HepG2 (cell line): ENCODE data around the gene FAM83C. TPM values are rescaled to one million over a fixed set of nuclear protein-coding genes. Genes with fewer than 3 reads are reported as not detected.

ENCODE experiments used
- AGO1 ChIP-seq: fragments of 200-400 bp; formaldehyde crosslinking; IDR thresholded peaks from 2 replicates; pipeline ENCODE4 v1.6.1; 2017; ENCODE audit warnings: mild to moderate bottlenecking, low read depth, low read length, moderate library complexity; ENCODE audit not compliant: poor library complexity, severe bottlenecking
- ATM ChIP-seq: fragments of 450-650 bp; IDR thresholded peaks from 2 replicates; pipeline ENCODE4 v1.7.1; 2017; ENCODE audit warnings: mild to moderate bottlenecking, borderline replicate concordance
- EEA1 ChIP-seq: sonication (generic); formaldehyde crosslinking; IDR thresholded peaks from 2 replicates; pipeline ENCODE4 v1.5.1; 2020; ENCODE audit warnings: mild to moderate bottlenecking, missing genetic modification reagents, borderline replicate concordance
- HMG20B ChIP-seq: conservative IDR thresholded peaks from 2 replicates; pipeline ENCODE4 v1.6.1; 2016; ENCODE audit warnings: missing genetic modification reagents, missing compliant biosample characterization
- MEIS1 ChIP-seq: sonication (generic); formaldehyde crosslinking; IDR thresholded peaks from 2 replicates; pipeline ENCODE4 v1.9.0; 2021; ENCODE audit warnings: mild to moderate bottlenecking, missing genetic modification reagents, moderate library complexity, borderline replicate concordance
- MZF1 ChIP-seq: sonication (generic); formaldehyde crosslinking; IDR thresholded peaks from 2 replicates; pipeline ENCODE4 v1.8.1; 2023; ENCODE audit warnings: mild to moderate bottlenecking, missing genetic modification reagents, borderline replicate concordance
- NFE2 ChIP-seq: sonication (generic); formaldehyde crosslinking; IDR thresholded peaks from 2 replicates; pipeline ENCODE4 v1.4.0; 2020; ENCODE audit warnings: missing genetic modification reagents
- SETDB1 ChIP-seq: sonication (generic); formaldehyde crosslinking; IDR thresholded peaks from 2 replicates; pipeline ENCODE4 v1.5.1; 2020; ENCODE audit warnings: missing genetic modification reagents, mild to moderate bottlenecking, borderline replicate concordance
- SNAI1 ChIP-seq: sonication (generic); formaldehyde crosslinking; IDR thresholded peaks from 2 replicates; pipeline ENCODE4 v1.5.0; 2020; ENCODE audit warnings: mild to moderate bottlenecking, missing genetic modification reagents, borderline replicate concordance
- SP4 ChIP-seq: sonication (generic); formaldehyde crosslinking; IDR thresholded peaks from 2 replicates; pipeline ENCODE4 v1.8.1; 2023; ENCODE audit warnings: mild to moderate bottlenecking, missing genetic modification reagents
- THAP9 ChIP-seq: sonication (generic); formaldehyde crosslinking; IDR thresholded peaks from 2 replicates; pipeline ENCODE4; 2020; ENCODE audit warnings: missing genetic modification reagents, mild to moderate bottlenecking, borderline replicate concordance
- ZKSCAN5 ChIP-seq: sonication (generic); formaldehyde crosslinking; IDR thresholded peaks from 2 replicates; pipeline ENCODE4 v1.5.1; 2020; ENCODE audit warnings: mild to moderate bottlenecking, missing genetic modification reagents
- ZNF34 ChIP-seq: sonication (generic); formaldehyde crosslinking; IDR thresholded peaks from 2 replicates; pipeline ENCODE4 v1.4.0; 2020; ENCODE audit warnings: mild to moderate bottlenecking, missing genetic modification reagents, borderline replicate concordance
- ZNF383 ChIP-seq: sonication (generic); formaldehyde crosslinking; IDR thresholded peaks from 2 replicates; pipeline ENCODE4 v1.4.0; 2020; ENCODE audit warnings: missing genetic modification reagents, mild to moderate bottlenecking, borderline replicate concordance
- ZNF543 ChIP-seq: sonication (generic); formaldehyde crosslinking; IDR thresholded peaks from 2 replicates; pipeline ENCODE4 v1.4.0; 2020; ENCODE audit warnings: mild to moderate bottlenecking, missing genetic modification reagents
- ZNF619 ChIP-seq: sonication (generic); formaldehyde crosslinking; IDR thresholded peaks from 2 replicates; pipeline ENCODE4 v1.4.0; 2020; ENCODE audit warnings: mild to moderate bottlenecking, missing genetic modification reagents
- ZNF672 ChIP-seq: sonication (generic); formaldehyde crosslinking; IDR thresholded peaks from 2 replicates; pipeline ENCODE4 v1.8.1; 2022; ENCODE audit warnings: missing genetic modification reagents
- polyA plus RNA-seq, 8 experiments: library from polyadenylated mRNA; depleted of rRNA in 3 of 8; stranded (reverse) in 7 of 8; unstranded in 1 of 8; fragments of >200 nt; fragmentation: Illumina TruSeq in 4 of 8; extraction: Trizol in 4 of 8; gene quantifications; 2 replicates each; pipeline versions ENCODE4 v1.2.1 to v1.2.3, GENCODE V29; 2011 to 2016; ENCODE audit warnings: low read depth in 4 of 8, missing spikeins in 1 of 8, mixed read lengths in 1 of 8; ENCODE audit not compliant: insufficient read depth in 1 of 8
- total RNA-seq, 5 experiments: library from RNA; depleted of rRNA; stranded (reverse); fragments of >200 nt; fragmentation: Illumina TruSeq; extraction: Trizol; gene quantifications; 2 replicates each; pipeline ENCODE4 v1.2.3, GENCODE V29; 2016; ENCODE audit warnings: low read depth in 1 of 5
- TF ChIP-seq, protein P1 (sequence below): sonication (generic); formaldehyde crosslinking; IDR thresholded peaks from 2 replicates; pipeline ENCODE4 v1.8.0; 2022; ENCODE audit warnings: missing genetic modification reagents, mild to moderate bottlenecking, borderline replicate concordance
- TF ChIP-seq, protein P2 (sequence below): IDR thresholded peaks from 2 replicates; pipeline ENCODE4 v1.6.1; 2016; ENCODE audit warnings: mild to moderate bottlenecking, missing biosample characterization, missing genetic modification reagents
- TF ChIP-seq, protein P3 (sequence below): sonication (generic); IDR thresholded peaks from 2 replicates; pipeline ENCODE4 v1.6.1; 2016; ENCODE audit warnings: low read depth, borderline replicate concordance
- TF ChIP-seq, protein P4 (sequence below): sonication (generic); formaldehyde crosslinking; IDR thresholded peaks from 2 replicates; pipeline ENCODE4 v1.8.0; 2022; ENCODE audit warnings: low read depth, missing genetic modification reagents

The FAM83C gene
- total and polyA plus RNA-seq, 2 of the 13 experiments (the other 11 are each of a cell fraction or from before 2014, with no cell fraction given): 0.04 TPM; not detected in 1

DNA sequence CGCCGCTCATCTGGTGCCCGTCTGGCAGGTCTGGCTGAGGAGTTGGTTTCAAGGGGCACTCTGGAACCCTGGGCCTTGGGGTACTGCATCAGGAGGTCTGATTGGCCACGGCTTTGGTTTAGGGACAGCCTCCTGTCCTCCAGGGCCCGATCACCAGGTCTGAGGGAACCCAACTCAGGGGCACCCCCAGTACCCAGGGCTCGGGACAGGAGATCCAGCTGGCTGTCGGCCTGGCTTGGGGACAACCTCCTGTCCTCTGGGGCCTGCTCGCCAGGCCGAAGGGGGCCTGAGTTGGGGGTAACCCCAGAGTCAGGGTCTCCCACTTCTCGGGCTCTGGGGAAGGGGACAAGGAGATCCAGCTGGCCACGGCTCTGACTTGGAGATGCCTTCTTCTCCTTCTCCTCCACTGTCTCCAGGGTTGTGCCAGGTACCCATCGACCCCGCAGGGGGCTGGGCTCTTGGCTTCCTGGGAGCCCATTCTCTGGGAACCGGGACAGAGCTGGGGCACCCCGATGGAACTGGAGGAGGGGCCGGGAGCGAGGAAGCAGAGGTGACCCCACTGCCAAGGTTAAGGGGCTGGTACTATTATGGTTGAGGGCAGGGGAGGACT is 5.2 kb downstream of the FAM83C start (continued):
- TF ChIP-seq EEA1 (CRISPR knock-in tag) (peak; percentile 13; the same call in 1 of the 2 replicates), ATM (no peak), HMG20B (CRISPR knock-in tag) (no peak), SP4 (peak; percentile 63; the same call in 1 of the 2 replicates), SETDB1 (0 out of 2 replicates have a peak, but pooled peaks have one; percentile 49), MZF1 (0 out of 2 replicates have a peak, but pooled peaks have one; percentile 10), THAP9 (CRISPR knock-in tag) (peak; percentile 16; the same call in 1 of the 2 replicates), ZKSCAN5 (0 out of 2 replicates have a peak, but pooled peaks have one; percentile 17), NFE2 (no peak), MEIS1 (CRISPR knock-in tag) (peak; percentile 59; the same call in 1 of the 2 replicates), ZNF619 (CRISPR knock-in tag) (no peak), SNAI1 (CRISPR knock-in tag) (no peak), ZNF383 (peak; percentile 92; the same call in 1 of the 2 replicates), ZNF543 (CRISPR knock-in tag) (0 out of 2 replicates have a peak, but pooled peaks have one; percentile 56), ZNF34 (CRISPR knock-in tag) (0 out of 2 replicates have a peak, but pooled peaks have one; percentile 54), ZNF672 (CRISPR knock-in tag) (0 out of 2 replicates have a peak, but pooled peaks have one; percentile 9), AGO1 (peak; percentile 50)
- TF ChIP-seq, protein P1, sequence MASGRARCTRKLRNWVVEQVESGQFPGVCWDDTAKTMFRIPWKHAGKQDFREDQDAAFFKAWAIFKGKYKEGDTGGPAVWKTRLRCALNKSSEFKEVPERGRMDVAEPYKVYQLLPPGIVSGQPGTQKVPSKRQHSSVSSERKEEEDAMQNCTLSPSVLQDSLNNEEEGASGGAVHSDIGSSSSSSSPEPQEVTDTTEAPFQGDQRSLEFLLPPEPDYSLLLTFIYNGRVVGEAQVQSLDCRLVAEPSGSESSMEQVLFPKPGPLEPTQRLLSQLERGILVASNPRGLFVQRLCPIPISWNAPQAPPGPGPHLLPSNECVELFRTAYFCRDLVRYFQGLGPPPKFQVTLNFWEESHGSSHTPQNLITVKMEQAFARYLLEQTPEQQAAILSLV (CRISPR knock-in tag): no peak
- TF ChIP-seq, protein P2, sequence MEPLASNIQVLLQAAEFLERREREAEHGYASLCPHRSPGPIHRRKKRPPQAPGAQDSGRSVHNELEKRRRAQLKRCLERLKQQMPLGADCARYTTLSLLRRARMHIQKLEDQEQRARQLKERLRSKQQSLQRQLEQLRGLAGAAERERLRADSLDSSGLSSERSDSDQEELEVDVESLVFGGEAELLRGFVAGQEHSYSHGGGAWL (CRISPR knock-in tag): no peak
- TF ChIP-seq, protein P3, sequence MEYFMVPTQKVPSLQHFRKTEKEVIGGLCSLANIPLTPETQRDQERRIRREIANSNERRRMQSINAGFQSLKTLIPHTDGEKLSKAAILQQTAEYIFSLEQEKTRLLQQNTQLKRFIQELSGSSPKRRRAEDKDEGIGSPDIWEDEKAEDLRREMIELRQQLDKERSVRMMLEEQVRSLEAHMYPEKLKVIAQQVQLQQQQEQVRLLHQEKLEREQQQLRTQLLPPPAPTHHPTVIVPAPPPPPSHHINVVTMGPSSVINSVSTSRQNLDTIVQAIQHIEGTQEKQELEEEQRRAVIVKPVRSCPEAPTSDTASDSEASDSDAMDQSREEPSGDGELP: no peak
- TF ChIP-seq, protein P4, sequence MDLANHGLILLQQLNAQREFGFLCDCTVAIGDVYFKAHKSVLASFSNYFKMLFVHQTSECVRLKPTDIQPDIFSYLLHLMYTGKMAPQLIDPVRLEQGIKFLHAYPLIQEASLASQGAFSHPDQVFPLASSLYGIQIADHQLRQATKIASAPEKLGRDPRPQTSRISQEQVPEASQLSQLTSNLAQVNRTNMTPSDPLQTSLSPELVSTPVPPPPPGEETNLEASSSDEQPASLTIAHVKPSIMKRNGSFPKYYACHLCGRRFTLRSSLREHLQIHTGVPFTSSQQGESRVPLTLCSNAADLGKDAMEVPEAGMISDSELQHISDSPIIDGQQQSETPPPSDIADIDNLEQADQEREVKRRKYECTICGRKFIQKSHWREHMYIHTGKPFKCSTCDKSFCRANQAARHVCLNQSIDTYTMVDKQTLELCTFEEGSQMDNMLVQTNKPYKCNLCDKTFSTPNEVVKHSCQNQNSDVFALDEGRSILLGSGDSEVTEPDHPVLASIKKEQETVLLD: 0 out of 2 replicates have a peak, but pooled peaks have one; percentile 50
- TF ChIP-seq, all 625 proteins: peak for 37
